Thyroid gland (tissue), 4 donors: ENCODE measurements around the gene TFR2.

Source experiments
- CTCF ChIP-seq, 6 experiments: fragments of 200-600 bp in 3 of 6; fragments of 450-650 bp in 3 of 6; sonication (generic) in 3 of 6; IDR thresholded peaks; one replicate each; pipeline ENCODE4 v1.5.1; 2016 to 2019; ENCODE audit warnings: antibody characterized with exemption in 6 of 6, mild to moderate bottlenecking in 2 of 6, inconsistent platforms in 1 of 6, moderate library complexity in 1 of 6
- POLR2A ChIP-seq, 2 donors: fragments of 450-650 bp; IDR thresholded peaks; one replicate each; pipeline ENCODE4 v1.6.1; 2017; ENCODE audit warnings: antibody characterized with exemption in 2 of 2, mild to moderate bottlenecking in 2 of 2, moderate library complexity in 1 of 2

GRCh38 chr7:100654908-100655831 lies 13.8 kb upstream of the TFR2 start:
- TF ChIP-seq POLR2A (IDR thresholded peaks at IDR 0.05) (no peak), CTCF (IDR thresholded peaks at IDR 0.05) (no peak)
